Measurements from ENCODE around the gene HSPA4.

Gene HSPA4

DNA sequence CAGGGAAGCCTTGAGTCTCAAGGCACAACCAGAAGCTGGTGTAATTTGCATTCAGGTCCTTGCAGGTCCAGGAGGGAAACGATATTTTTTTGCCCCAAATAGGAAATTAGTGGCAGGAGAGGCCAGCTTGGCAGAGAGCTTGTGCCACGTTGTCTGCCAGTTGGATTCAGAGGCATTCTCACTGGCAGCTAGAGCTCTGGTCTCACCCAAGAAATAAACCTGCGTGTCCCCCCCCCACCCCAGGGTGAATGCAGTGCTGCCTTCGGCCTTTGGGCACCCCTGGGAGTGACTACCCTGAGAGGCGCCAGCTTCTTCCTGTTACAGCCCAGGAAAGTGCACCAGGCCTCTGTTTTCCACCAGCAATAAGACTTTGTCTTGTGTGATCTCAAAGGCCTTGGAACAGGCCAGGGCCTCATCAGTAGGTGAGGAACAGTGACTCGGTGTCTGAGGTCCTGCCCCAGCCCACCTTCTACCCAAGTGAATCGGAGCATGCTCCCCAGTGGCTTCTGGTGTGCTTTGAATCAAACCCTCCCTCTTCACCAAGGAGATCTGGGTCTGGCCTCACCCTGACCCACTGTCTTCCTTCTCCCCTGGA, 68.4 kb downstream of the HSPA4 start:
- Histone ChIP-seq H3K4me3 (ENCODE audit: low read depth, low read length) (no peak overlapping the region), H3K79me2 (no peaks in the 10 kb centered on the region), H2AFZ (no peak overlapping the region), H3K27me3 (ENCODE audit: control insufficient read depth, insufficient read depth, low read length) (no peaks in the 10 kb centered on the region), H3K9ac (no peak overlapping the region), H3K4me2 (ENCODE audit: low read length) (no peak overlapping the region), H3K9me3 (ENCODE audit: control insufficient read depth, low read length) (no peaks in the 10 kb centered on the region), H3K4me1 (peaks cover 4% of the 10 kb centered on the region), H3K27ac (no peak overlapping the region), H3K36me3 (ENCODE audit: control insufficient read depth, insufficient read depth, low read length) (no peaks in the 10 kb centered on the region)
- TF ChIP-seq, protein P1, sequence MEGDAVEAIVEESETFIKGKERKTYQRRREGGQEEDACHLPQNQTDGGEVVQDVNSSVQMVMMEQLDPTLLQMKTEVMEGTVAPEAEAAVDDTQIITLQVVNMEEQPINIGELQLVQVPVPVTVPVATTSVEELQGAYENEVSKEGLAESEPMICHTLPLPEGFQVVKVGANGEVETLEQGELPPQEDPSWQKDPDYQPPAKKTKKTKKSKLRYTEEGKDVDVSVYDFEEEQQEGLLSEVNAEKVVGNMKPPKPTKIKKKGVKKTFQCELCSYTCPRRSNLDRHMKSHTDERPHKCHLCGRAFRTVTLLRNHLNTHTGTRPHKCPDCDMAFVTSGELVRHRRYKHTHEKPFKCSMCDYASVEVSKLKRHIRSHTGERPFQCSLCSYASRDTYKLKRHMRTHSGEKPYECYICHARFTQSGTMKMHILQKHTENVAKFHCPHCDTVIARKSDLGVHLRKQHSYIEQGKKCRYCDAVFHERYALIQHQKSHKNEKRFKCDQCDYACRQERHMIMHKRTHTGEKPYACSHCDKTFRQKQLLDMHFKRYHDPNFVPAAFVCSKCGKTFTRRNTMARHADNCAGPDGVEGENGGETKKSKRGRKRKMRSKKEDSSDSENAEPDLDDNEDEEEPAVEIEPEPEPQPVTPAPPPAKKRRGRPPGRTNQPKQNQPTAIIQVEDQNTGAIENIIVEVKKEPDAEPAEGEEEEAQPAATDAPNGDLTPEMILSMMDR (IDR thresholded peaks at IDR 0.05) = no peak

DNA sequence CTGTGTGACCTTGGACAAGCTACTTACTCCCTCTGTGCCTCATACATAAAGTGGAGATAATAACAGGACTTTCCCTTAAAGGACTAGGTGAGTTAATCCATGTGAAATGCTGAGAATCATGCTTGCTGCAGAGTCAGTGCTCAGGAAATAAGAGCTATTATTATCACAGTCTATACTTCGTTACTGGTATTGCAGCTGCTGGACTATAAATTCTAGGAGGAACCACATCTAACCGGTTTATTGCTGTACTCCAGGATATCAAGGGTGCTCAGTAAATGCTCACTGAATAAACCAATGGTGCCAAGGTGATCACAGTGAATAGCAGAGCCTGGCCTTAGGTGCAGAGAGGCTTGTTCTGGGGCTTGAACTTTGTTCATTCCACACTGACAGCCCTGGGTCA, 69.3 kb downstream of the HSPA4 start:
- Histone ChIP-seq H3K4me2 (ENCODE audit: low read length) (no peak overlapping the region), H3K9ac (no peak overlapping the region), H3K9me3 (ENCODE audit: control insufficient read depth, low read length) (no peaks in the 10 kb centered on the region), H3K4me1 (peaks cover 11% of the 10 kb centered on the region), H3K4me3 (ENCODE audit: low read depth, low read length) (no peak overlapping the region), H2AFZ (no peak overlapping the region), H3K36me3 (ENCODE audit: control insufficient read depth, insufficient read depth, low read length) (no peaks in the 10 kb centered on the region), H3K27me3 (ENCODE audit: control insufficient read depth, insufficient read depth, low read length) (no peaks in the 10 kb centered on the region), H3K27ac (no peak overlapping the region), H3K79me2 (no peaks in the 10 kb centered on the region)
- TF ChIP-seq, protein P1 (IDR thresholded peaks at IDR 0.05) = no peak

DNA sequence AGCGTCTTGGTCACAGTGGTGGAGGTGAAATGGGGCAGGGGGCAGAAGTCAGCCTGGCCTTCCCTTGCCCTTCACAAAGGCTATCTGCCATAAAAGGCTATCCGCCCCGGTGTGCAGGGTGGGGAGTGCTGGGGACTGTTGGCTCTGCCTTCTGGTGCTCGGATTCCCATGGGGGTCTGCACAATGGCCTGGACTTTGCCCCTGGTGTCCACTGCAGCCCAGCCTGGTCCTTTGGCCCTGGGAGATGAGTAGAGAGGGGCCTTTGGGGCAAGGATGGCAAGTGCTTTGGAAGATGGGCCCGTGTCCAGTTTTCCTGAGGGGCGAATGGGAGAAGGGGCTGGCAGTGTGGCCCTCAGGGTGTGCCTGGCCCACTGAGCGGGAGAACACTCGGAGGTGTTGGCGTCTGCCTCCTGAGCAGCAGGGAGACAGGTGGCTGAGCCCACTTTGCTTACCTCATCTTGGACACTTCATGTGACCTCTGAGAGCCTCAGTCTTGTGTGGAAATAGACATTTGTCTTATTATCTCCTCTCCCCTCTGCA, 69.9 kb downstream of the HSPA4 start:
- no peak overlapping the region for H3K27ac ChIP-seq
- no peaks in the 10 kb centered on the region for H3K27me3 ChIP-seq (ENCODE audit: control insufficient read depth, insufficient read depth, low read length)
- no peaks in the 10 kb centered on the region for H3K36me3 ChIP-seq (ENCODE audit: control insufficient read depth, insufficient read depth, low read length)
- H3K9me3 ChIP-seq (ENCODE audit: control insufficient read depth, low read length) = no peaks in the 10 kb centered on the region
- H3K4me3 ChIP-seq (ENCODE audit: low read depth, low read length) = no peak overlapping the region
- H3K79me2 ChIP-seq = no peaks in the 10 kb centered on the region
- TF ChIP-seq, protein P1 (IDR thresholded peaks at IDR 0.05) = no peak
- H3K4me1 ChIP-seq = peaks cover 11% of the 10 kb centered on the region
- no peak overlapping the region for H3K9ac ChIP-seq
- no peak overlapping the region for H2AFZ ChIP-seq
- H3K4me2 ChIP-seq (ENCODE audit: low read length) = no peak overlapping the region

- peaks cover 11% of the 10 kb centered on the region for H3K4me1 ChIP-seq
- H2AFZ ChIP-seq = no peak overlapping the region
- H3K79me2 ChIP-seq = no peaks in the 10 kb centered on the region
- no peak overlapping the region for H3K4me3 ChIP-seq (ENCODE audit: low read depth, low read length)
- no peak overlapping the region for H3K4me2 ChIP-seq (ENCODE audit: low read length)
- H3K36me3 ChIP-seq (ENCODE audit: control insufficient read depth, insufficient read depth, low read length) = no peaks in the 10 kb centered on the region
- H3K27ac ChIP-seq = no peak overlapping the region
- H3K9me3 ChIP-seq (ENCODE audit: control insufficient read depth, low read length) = no peaks in the 10 kb centered on the region
- no peak overlapping the region for H3K9ac ChIP-seq
- H3K27me3 ChIP-seq (ENCODE audit: control insufficient read depth, insufficient read depth, low read length) = no peaks in the 10 kb centered on the region
- TF ChIP-seq, protein P1 (IDR thresholded peaks at IDR 0.05) = no peak
Observed at GRCh38 chr5:133122711-133123110, 70.9 kb downstream of the HSPA4 start.

GRCh38 chr5:133123297-133123696, 71.5 kb downstream of the HSPA4 start:
- TF ChIP-seq, protein P1 (IDR thresholded peaks at IDR 0.05) = no peak
- peaks cover 11% of the 10 kb centered on the region for H3K4me1 ChIP-seq
- H3K4me3 ChIP-seq (ENCODE audit: low read depth, low read length) = no peak overlapping the region
- H3K36me3 ChIP-seq (ENCODE audit: control insufficient read depth, insufficient read depth, low read length) = no peaks in the 10 kb centered on the region
- H3K79me2 ChIP-seq = no peaks in the 10 kb centered on the region
- H3K4me2 ChIP-seq (ENCODE audit: low read length) = no peak overlapping the region
- H3K27ac ChIP-seq = no peak overlapping the region
- no peaks in the 10 kb centered on the region for H3K27me3 ChIP-seq (ENCODE audit: control insufficient read depth, insufficient read depth, low read length)
- H2AFZ ChIP-seq = no peak overlapping the region
- no peak overlapping the region for H3K9ac ChIP-seq
- no peaks in the 10 kb centered on the region for H3K9me3 ChIP-seq (ENCODE audit: control insufficient read depth, low read length)

Measured in parathyroid adenoma (tissue), 2 donors.